HG03558 (cell line): ENCODE measurements around the gene ATAD3B.
"Not testable (repeated sequence)": the region's sequence is repeated elsewhere in the genome, so short reads cannot be mapped to it uniquely, and the experiment has no call there.

Experiments used
- ATAC-seq: cut with Tn5 transposase; IDR thresholded peaks from one replicate; pipeline ENCODE4 v1.9.1; 2021; ENCODE audit warnings: moderate number of reproducible peaks; ENCODE audit not compliant: unreplicated experiment; ENCODE audit errors: extremely low read depth

Gene ATAD3B

DNA sequence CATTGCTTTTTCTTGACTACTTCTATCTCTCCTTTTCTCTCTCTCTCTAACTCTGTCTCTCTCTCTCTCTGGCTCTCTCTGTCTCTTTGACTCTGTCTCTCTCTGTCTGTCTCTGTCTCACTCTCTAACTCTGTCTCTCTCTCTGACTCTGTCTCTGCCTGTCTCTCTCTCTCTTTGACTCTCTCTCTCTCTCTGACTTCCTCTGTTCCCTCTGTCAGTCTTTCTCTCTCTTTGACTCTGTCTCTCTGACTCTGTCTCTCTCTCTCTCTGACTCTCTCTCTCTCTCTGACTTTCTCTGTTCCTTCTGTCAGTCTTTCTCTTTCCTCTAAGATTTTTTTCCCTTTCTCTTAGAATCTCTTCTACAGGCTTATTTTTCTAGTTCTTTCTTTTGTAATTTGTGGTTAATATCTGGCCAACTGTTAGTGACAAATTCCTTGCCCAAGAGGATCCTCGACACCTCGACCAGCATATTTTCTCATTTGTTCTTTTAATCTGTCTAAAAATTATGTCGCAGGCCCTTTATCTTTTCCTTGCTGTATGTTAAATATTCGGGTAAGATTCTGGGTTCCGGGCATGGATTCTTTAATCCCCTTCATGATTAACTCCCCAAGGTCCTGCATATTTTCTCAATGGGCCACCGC, 22.3 kb upstream of the ATAD3B start, which contains the start of gene ATAD3C:
ATAD3C (plus strand) TSS at position 591 of the 641 bp plus-strand sequence. CDS start 995 bp downstream, outside the sequence.
- ATAC-seq = no peak

DNA sequence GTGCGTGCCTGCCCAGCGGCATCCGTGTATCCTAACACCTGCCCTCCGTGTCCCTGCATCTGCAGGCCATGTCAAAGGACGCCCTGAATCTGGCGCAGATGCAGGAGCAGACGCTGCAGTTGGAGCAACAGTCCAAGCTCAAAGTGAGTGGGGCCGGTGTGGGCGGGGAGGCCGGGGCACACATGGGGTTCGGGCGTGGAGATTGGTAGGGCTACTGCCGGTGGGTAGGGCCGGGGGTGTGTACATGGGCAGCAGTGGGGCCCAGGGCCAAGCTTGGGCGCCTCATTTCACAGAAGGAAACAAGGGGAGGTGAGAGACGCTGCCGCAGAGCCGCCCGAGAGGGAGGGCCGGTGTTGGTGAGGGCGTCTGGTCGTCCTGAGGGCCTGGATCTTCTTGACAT, 20.9 kb upstream of the ATAD3B start:
- ATAC-seq = not testable (repeated sequence)

DNA sequence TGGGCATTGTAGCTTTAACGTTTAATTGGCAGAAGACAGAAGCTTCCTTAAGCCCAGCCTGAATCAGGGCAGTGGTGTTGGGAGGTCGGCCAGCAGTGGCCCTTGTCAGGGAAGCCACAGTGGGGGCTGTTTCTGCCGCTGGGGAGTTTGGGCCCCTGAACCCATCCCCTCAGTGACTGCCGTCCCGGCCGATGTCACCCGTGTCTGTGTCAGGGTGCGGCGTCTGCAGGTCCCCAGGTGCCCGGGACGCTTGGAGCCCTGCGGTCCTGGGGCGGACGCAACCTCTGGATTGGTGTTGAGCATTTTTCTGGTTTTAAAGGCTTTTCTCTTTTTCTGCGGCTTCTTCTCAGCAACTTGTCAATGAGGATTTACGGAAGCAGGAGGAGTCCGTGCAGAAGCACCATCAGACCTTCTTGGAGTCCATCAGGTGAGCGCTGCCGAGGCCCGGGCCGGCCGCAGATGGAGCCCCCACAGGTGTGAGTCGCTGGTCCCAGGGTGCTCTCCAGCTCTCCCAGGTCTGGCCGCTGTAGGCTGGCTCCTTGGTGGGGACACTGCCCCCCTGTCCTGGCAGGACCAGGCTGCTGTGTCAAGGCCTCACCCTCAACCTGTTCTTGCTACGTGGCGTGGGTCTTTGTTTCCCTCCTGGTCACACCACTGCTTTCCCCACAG, 19.7 kb upstream of the ATAD3B start:
- no peak for ATAC-seq

DNA sequence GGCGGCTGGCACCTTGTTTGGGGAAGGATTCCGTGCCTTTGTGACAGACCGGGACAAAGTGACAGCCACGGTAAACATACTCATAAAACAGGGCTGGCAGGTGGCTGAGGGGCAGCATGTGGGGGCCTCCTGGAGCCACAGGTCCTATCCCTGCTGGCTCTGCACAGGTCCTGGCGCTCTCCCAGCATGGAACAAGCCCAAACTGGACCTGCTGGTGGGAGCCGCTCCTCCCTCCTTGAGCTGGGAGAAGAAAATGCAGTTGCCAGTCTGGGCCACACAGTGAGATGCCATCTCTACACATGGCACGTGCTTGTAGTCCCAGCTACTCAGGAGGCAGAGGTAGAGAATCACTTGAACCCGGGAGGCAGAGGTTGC, 19.2 kb upstream of the ATAD3B start:
- not testable (repeated sequence) for ATAC-seq

DNA sequence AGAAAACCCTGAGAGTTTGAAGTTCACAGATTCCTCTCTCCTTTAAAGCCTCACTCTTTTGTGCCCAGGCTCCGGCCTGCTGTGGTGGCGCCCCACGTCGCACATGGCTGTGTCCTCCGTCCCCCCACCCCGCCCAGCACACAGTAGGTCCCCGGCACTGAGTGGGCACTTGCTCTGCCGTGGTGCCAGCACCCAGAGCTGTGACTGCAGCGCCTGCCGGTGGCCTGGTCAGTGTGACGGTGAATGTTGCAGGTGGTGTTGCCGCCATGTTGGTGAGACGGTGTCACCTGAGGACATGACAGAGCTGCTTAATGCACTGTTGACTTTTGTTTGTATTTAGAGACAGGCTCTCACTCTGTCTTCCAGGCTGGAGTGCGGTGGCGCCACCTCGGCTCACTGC, 18.7 kb upstream of the ATAD3B start:
- ATAC-seq = no peak

DNA sequence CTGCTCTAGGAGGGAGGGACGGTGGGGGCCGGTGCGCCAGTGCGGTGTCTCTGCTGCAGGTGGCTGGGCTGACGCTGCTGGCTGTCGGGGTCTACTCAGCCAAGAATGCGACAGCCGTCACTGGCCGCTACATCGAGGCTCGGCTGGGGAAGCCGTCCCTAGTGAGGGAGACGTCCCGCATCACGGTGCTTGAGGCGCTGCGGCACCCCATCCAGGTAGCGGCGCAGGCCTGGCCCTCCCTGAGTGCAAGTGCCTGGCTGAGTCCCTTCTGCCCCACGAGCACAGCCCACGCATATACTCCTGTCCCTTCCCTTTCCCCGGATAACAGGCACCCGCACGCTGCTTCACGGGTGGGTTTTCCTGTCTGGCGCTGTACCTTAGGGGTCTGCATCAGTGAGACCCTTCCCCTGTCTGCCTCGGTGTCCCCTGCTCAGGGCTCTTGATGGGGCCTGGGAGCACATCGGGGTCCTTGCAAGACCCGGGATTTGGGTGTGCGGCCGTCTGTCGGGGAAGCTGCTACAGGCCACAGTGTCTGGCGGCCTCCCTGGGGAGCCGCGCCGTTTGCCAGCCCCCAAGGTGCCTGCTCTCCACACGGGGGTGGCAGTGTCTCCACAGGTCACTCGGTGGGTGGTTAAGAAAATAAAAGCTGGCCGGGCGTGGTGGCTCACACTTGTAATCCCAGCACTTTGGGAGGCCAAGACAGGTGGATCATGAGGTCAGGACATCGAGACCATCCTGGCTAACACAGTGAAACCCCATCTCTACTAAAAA, 17.1 kb upstream of the ATAD3B start:
- not testable (repeated sequence) for ATAC-seq

DNA sequence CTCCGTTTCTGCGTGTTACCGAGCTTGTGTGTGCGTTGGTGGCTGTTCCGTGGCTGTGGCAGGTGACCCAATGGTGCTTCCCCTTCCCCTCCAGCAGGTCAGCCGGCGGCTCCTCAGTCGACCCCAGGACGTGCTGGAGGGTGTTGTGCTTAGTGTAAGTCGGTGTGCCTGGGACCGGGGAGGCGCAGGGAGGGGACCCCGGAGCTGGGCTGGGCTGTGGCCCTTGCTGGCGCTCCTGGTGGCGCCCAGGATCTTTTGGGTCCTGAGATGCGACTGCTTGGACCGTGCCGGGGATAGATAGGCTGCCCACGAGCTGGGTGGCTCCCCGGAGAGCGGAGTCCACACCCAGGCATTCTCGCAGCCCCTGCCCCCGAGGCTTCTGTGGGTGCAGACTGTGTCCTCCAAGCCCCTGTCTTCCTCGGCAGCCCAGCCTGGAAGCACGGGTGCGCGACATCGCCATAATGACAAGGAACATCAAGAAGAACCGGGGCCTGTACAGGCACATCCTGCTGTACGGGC, 16.1 kb upstream of the ATAD3B start:
- no peak for ATAC-seq

DNA sequence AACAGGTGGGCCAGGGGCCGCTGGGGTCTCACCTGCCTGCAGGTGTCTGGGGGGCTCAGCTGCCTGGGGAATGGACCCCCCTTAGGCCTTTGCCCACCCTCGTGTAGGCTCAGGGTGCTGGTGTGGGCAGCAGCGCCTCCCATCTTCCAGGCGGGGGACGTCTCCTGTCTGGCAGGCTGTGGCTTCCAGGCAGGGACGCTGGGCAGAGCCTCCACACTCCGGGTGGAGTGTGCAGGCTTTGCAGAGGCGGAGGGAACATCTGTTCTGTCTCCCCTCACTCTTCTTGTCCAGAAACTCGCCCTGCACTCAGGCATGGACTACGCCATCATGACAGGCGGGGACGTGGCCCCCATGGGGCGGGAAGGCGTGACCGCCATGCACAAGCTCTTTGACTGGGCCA, 15.6 kb upstream of the ATAD3B start:
- not testable (repeated sequence) for ATAC-seq

DNA sequence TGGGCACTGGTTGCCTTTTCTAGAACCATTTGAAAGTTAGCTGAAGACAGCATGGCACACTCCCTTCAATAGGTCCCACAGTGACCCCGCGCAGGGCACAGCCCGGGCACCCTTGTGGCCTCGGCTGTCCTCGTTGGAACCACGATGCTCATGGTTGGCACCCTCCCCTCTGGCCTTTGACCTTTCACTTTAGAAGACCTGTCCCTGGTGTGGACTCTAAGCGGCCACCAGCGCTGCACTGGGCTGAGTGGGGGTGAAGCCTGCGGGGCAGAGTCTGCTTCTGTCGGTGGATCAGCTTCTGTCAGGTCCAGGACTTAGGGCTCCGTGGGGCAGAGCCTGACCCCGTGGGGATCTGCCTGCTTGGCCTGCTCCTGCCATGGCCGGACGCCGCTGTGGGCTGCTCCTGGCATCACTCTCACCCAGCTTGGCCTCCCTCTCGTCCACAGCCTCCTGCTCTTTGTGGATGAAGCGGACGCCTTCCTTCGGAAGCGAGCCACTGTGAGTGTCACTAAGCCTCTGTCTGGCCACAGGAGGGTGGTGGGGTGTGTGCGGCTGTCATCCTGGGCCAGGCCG, 14.8 kb upstream of the ATAD3B start:
- not testable (repeated sequence) for ATAC-seq

DNA sequence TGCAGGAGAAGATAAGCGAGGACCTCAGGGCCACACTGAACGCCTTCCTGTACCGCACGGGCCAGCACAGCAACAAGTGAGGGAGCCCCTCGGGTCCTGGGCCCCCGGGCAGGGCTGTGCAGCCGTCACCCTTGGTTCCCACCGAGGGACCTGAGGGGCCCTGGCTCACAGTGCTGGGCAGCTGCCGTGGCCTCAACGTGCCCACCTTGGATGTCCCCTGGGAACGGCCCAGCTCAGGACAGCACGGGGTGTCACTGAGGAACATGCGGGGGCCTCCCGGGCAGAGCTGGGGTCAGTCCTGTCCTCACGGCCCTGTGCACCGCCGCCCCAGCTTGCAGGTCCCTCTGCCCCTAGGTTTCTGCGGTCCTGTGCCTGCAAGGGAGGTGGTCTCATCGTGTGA, 12.4 kb upstream of the ATAD3B start:
- ATAC-seq = not testable (repeated sequence)

DNA sequence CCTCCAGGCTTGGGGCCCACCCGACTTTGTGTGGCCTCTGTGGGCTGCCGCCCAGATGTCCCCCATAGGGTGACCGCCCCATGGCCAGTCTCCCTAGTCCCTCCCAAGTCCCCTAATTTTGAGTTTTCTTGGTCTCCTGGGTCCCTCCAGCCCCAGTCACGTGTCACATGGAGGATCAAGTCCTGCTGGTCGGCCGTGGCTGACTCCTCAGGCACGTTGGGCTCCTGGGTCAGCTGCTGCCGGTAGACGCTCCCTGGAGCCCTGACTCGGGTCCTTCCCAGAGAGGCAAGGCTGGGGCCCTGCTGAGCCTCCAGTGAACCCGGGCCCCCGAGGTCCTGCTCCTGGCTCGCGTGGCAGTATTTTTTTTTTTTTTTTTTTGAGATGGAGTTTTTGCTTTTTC, 11.9 kb upstream of the ATAD3B start:
- ATAC-seq = not testable (repeated sequence)

DNA sequence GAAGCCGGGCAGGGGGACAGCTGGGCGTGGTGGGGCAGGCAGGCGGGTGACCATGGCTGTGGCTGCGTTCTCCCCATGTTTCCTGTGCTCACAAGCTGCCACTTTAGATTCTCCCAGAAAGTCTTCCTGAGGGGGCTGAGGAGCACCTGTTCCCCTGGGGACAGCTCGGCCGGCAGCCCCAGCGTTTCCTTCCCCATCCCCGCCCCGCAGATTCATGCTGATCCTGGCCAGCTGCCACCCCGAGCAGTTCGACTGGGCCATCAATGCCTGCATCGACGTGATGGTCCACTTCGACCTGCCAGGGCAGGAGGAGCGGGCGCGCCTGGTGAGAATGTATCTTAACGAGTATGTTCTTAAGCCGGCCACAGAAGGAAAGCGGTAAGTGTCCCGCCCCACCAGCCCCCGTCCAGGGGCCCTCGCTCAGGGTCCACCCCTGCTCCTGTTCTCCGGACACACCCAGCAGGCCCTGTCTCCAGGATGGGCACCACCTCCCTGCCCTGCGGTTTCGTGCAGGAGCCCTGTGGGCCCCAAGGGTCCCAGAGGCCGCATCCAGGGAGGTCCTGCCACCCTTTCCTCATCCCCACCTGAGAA, 10.9 kb upstream of the ATAD3B start:
- no peak for ATAC-seq

DNA sequence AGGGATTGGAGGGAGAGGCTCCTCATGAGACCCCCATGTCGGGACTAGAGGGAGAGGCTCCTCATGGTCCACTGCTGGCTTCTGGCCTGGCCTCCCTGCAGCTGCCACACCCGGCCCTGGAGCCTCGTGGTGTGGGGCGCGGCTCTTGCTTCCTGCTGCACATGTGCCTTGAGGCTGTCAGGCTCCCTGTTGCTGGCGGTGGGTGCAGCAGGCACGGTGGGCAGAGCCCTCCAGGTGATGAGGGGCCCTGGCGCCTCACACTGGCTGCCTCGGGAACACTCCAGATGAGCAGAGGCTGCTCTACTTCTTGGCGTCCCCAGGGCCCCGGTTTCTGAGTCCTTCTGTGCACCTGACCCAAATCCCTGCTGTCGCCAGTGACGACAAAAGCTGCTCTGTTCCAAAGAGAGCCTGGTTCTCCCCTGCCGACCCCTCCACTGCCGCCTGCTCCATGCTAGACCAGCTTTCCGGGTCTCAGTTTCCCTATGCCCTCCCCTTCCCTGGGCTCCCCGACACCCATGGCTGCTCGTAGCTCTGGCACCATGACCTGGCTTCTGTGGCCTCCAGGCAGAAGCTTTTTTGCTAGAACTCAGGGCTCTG, 9.7 kb upstream of the ATAD3B start:
- no peak for ATAC-seq

DNA sequence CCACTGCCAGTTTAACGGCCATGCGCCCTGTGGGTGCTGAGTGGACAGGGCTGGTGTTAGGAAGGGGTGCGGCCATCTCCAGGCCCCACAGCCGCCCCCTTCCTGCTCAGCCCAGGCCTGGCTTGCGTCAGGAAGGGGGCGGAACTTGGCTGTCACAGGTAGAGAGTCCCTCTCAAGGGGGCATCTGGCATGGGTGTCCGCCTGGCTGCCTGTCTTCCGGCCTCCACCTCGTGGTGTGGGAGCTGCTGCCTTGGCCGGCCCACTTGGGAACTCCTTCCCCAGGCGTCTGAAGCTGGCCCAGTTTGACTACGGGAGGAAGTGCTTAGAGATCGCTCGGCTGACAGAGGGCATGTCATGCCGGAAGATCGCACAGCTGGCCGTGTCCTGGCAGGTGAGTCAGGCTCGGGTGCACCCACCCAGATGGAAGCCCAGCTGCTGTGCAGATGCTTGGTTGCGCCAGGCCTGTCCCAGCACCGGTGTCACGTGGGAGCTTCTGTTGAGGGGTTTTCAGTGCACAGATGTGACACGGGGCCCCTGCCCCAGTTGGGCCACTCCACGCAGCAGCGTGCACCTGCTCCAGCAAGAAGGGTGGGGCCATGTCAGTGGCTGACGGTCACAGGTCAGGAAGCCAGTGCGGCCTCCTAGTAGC, 9.1 kb upstream of the ATAD3B start:
- no peak for ATAC-seq

DNA sequence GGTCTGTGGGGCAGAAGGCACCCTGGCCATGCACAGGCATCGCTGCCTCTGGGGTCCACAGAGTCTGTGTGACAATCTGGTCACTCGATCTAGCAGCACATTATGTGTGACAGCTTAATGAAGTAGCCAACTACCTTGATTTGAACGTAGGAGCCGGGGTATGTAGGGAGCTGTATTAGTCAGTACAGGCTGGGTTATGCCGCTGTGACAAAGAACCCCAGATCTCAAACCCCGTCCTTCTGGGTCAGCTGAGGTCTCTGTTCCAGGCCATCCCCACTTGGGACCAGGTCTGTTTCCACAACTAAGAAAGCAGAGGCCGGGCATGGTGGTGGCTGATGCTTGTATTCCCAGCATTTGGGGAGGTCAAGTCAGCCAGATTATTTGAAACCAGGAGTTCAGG, 8.3 kb upstream of the ATAD3B start:
- no peak for ATAC-seq

DNA sequence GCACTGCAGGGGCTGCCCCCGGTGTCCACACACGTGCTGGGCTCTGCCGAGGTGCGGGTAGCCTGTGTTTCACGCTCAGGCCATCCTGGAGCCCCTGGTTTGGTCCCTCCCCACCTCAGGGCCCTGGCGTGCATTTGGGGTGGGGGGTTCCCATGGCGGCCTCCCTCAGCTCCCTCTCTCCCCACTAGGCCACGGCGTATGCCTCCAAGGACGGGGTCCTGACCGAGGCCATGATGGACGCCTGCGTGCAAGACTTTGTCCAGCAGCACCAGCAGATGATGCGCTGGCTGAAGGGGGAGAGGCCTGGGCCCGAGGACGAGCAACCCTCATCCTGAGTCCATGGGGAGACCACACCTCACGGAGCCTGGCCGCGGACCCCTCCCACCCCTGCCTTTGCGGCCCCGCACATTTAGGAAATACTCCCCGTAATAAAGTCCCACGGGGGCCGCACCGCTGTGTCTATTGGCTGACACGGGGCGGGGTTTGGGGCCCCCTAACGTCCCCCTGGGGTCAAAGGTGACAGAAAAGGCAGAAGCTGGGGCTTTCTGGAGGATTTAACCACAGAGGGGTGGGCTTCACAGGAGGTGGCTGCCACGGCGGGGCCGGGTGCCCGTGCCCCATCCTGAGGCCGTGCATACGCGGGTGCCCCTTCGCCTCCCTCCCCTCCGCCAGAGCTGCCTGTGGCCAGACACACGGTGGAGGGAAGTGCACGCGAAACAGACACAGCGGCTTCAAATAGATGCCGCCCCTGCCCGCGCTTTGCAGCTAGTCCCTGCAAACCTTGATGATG, 3.2 kb upstream of the ATAD3B start:
- not testable (repeated sequence) for ATAC-seq

DNA sequence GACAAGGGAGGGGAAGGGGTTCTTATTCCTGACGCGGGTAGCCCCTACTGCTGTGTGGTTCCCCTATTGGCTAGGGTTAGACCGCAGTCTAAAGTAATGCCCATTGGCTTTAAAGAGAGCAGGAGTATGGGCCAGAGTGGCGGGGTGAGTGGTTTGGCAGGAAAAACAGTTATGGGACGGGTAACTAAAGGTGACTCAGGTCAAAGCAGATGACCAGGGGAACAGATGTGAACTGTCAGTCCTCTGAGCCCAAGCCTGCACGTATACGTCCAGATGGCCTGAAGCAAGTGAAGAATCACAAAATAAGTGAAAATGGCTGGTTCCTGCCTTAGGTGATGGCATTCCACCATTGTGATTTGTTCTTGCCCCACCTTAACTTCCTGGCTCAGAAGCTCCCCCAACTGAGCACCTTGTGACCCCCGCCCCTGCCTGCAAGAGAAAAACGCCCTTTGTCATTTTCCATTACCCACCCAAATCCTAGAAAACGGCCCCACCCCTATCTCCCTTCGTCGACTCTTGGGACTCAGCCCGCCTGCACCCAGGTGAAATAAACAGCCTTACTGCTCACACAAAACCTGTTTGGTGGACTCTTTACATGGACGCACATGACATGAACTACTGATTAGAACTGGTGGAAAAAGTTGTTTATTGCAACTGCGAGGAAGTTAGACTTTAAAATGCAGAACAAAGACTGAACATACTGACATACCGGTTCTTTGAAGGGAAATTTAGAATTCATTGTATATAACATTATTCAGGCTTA, 758 bp upstream of the ATAD3B start:
- ATAC-seq = no peak
